Sigmoid colon (tissue), 7 donors: ENCODE results near the gene SNX27. TPM values are rescaled to one million over a fixed set of nuclear protein-coding genes. Genes with fewer than 3 reads are reported as not detected.
"Not testable (repeated sequence)": the region's sequence is repeated elsewhere in the genome, so short reads cannot be mapped to it uniquely, and the experiment has no call there.

Experiments
- DNase-seq: peaks from one replicate; pipeline ENCODE4 v3.0.0-alpha.2; 2019
- H3K27ac ChIP-seq, 4 donors: fragments of 200-600 bp; sonication (generic); one replicate each; pipeline ENCODE4 v1.5.1; 2016 to 2019; ENCODE audit warnings: mild to moderate bottlenecking in 1 of 4
- H3K27me3 ChIP-seq, 3 donors: fragments of 200-600 bp; sonication (generic); one replicate each; pipeline ENCODE4 v1.5.1; 2019; ENCODE audit warnings: mild to moderate bottlenecking in 1 of 3
- H3K36me3 ChIP-seq, 4 donors: fragments of 200-600 bp; sonication (generic); one replicate each; pipeline ENCODE4 v1.5.1; 2016 to 2019
- H3K4me1 ChIP-seq, 4 donors: fragments of 200-600 bp; sonication (generic); one replicate each; pipeline ENCODE4 v1.5.1; 2017 to 2019
- H3K4me3 ChIP-seq, 4 donors: fragments of 200-600 bp; sonication (generic); one replicate each; pipeline ENCODE4 v1.5.1; 2017 to 2019; ENCODE audit warnings: mild to moderate bottlenecking in 2 of 4, moderate library complexity in 1 of 4
- H3K9me3 ChIP-seq, 4 donors: fragments of 200-600 bp in 3 of 4; sonication (generic) in 3 of 4; one replicate each; pipeline versions ENCODE4 v1.5.1 to v1.6.1; 2013 to 2019
- CTCF ChIP-seq, 4 experiments: fragments of 450-650 bp in 3 of 4; fragments of 200-600 bp in 1 of 4; IDR thresholded peaks; one replicate each; pipeline ENCODE4 v1.5.1; 2016 to 2019; ENCODE audit warnings: antibody characterized with exemption in 4 of 4, mild to moderate bottlenecking in 3 of 4, moderate library complexity in 2 of 4
- EP300 ChIP-seq, 4 donors: sonication (generic); formaldehyde crosslinking; IDR thresholded peaks; one replicate each; pipeline ENCODE4 v1.6.1; 2017; ENCODE audit warnings: antibody characterized with exemption in 4 of 4
- POLR2A ChIP-seq, 2 donors: fragments of 450-650 bp; IDR thresholded peaks; one replicate each; pipeline ENCODE4 v1.6.1; 2016; ENCODE audit warnings: antibody characterized with exemption in 2 of 2, mild to moderate bottlenecking in 2 of 2, moderate library complexity in 2 of 2
- POLR2AphosphoS5 ChIP-seq, 4 donors: sonication (generic); formaldehyde crosslinking; IDR thresholded peaks; one replicate each; pipeline ENCODE4 v1.6.1; 2017; ENCODE audit warnings: antibody characterized with exemption in 4 of 4
- whole genome bisulfite sequencing, 2 donors: extraction: QIAGEN DNeasy Blood & Tissue Kit; methylation state at CpG; one replicate each; pipeline ENCODE4 v1.1.7; 2013; 5-methylcytosine and 5-hydroxymethylcytosine counted together
- intact Hi-C: fragments of 100-400 bp; cut with DNase I; formaldehyde crosslinking; loops from one replicate; pipeline ENCODE4 v1.15.1; 2023
- polyA plus RNA-seq, 3 donors: library from polyadenylated mRNA; stranded (reverse); fragments of 200-250 nt; gene quantifications; one replicate each; pipeline ENCODE4 v1.2.3, GENCODE V29; 2013
- total RNA-seq, 4 donors: library from RNA; depleted of rRNA; stranded (reverse); fragments of >200 nt; gene quantifications; one replicate each; pipeline ENCODE4 v1.1.0, GENCODE V29; 2016
- donor health status: healthy with polysubstance abuse.
- donor health status: Bipolar disorder and iron deficiency.
- donor health status: healthy.

SNX27 gene
- total and polyA plus RNA-seq, 7 donors = 3.6 to 59.0 (median 49.0) TPM

GRCh38 chr1:151680391-151680790 is 68.5 kb downstream of the SNX27 start:
- Histone ChIP-seq H3K27ac (peak overlapping the region; percentile 63 to 80 (median 70)), H3K4me3 (no peak overlapping the region), H3K9me3 (no peaks in the 10 kb centered on the region), H3K27me3 (no peaks in the 10 kb centered on the region), H3K36me3 (peaks cover 0 to 31% (median 8%) of the 10 kb centered on the region in 4 donors), H3K4me1 (peaks cover 0 to 22% (median 15%) of the 10 kb centered on the region in 4 donors)
- intact Hi-C loops = no loop called here
- WGBS, 2 donors = 69 to 73% methylated on average over 4 of the region's 4 CpGs
- TF ChIP-seq EP300 (IDR thresholded peaks at IDR 0.05) = no peak
- TF ChIP-seq POLR2AphosphoS5 (IDR thresholded peaks at IDR 0.05) = no peak
- no peak for TF ChIP-seq POLR2A (IDR thresholded peaks at IDR 0.05)
- TF ChIP-seq CTCF (IDR thresholded peaks at IDR 0.05) = no peak
- no peak for DNase-seq

GRCh38 chr1:151680826-151681225 is 69.0 kb downstream of the SNX27 start:
- Histone ChIP-seq H3K4me3 (no peak overlapping the region), H3K4me1 (peaks cover 0 to 22% (median 15%) of the 10 kb centered on the region in 4 donors), H3K9me3 (no peaks in the 10 kb centered on the region), H3K27me3 (no peaks in the 10 kb centered on the region), H3K36me3 (peaks cover 0 to 36% (median 9%) of the 10 kb centered on the region in 4 donors), H3K27ac (peak overlapping the region; percentile 63 to 80 (median 70))
- TF ChIP-seq POLR2AphosphoS5 (IDR thresholded peaks at IDR 0.05) (peak in 3 of 4 donors; percentile 16 to 31 (median 17)), CTCF (IDR thresholded peaks at IDR 0.05) (no peak)
- intact Hi-C loops = no loop called here
- WGBS, 2 donors = 71 to 76% methylated on average over 3 of the region's 3 CpGs
- no peak for DNase-seq

- no peak for DNase-seq
- intact Hi-C loops = no loop called here
- WGBS, 2 donors = 83 to 88% methylated on average over 2 of the region's 2 CpGs
- H3K4me1 ChIP-seq = peaks cover 0 to 22% (median 15%) of the 10 kb centered on the region in 4 donors
- H3K9me3 ChIP-seq = no peaks in the 10 kb centered on the region
- no peaks in the 10 kb centered on the region for H3K27me3 ChIP-seq
- H3K36me3 ChIP-seq = peaks cover 0 to 46% (median 9%) of the 10 kb centered on the region in 4 donors
- no peak overlapping the region for H3K4me3 ChIP-seq
- H3K27ac ChIP-seq = peak overlapping the region; percentile 63 to 80 (median 70)
- TF ChIP-seq CTCF (IDR thresholded peaks at IDR 0.05) (no peak), POLR2AphosphoS5 (IDR thresholded peaks at IDR 0.05) (no peak), EP300 (IDR thresholded peaks at IDR 0.05) (no peak), POLR2A (IDR thresholded peaks at IDR 0.05) (no peak)
Measured at GRCh38 chr1:151681923-151682322, 70.1 kb downstream of the SNX27 start.

GRCh38 chr1:151682901-151683300 is 71.1 kb downstream of the SNX27 start:
- H3K9me3 ChIP-seq, DNase-seq, H3K4me3 ChIP-seq, intact Hi-C loops, H3K27me3 ChIP-seq: not testable (repeated sequence)
- Histone ChIP-seq H3K4me1 (peaks cover 0 to 22% (median 15%) of the 10 kb centered on the region in 4 donors), H3K27ac (peak overlapping the region in 1 of 4 donors; percentile 80), H3K36me3 (peaks cover 0 to 55% (median 9%) of the 10 kb centered on the region in 4 donors)
- WGBS, 2 donors = 96 to 97% methylated on average over 7 of the region's 7 CpGs

- Histone ChIP-seq H3K4me1 (peaks cover 0 to 22% (median 15%) of the 10 kb centered on the region in 4 donors), H3K36me3 (peaks cover 0 to 56% (median 9%) of the 10 kb centered on the region in 4 donors), H3K27ac (no peak overlapping the region), H3K27me3 (no peaks in the 10 kb centered on the region), H3K9me3 (no peaks in the 10 kb centered on the region), H3K4me3 (no peak overlapping the region)
- DNase-seq = no peak
- intact Hi-C loops = no loop called here
- TF ChIP-seq POLR2AphosphoS5 (IDR thresholded peaks at IDR 0.05) (no peak), CTCF (IDR thresholded peaks at IDR 0.05) (no peak), POLR2A (IDR thresholded peaks at IDR 0.05) (no peak), EP300 (IDR thresholded peaks at IDR 0.05) (no peak)
- WGBS, 2 donors = 97% methylated on average over 2 of the region's 2 CpGs
Measured at GRCh38 chr1:151684128-151684527, 72.3 kb downstream of the SNX27 start.
